ENCODE results near the gene PRSS37.

The PRSS37 gene

DNA sequence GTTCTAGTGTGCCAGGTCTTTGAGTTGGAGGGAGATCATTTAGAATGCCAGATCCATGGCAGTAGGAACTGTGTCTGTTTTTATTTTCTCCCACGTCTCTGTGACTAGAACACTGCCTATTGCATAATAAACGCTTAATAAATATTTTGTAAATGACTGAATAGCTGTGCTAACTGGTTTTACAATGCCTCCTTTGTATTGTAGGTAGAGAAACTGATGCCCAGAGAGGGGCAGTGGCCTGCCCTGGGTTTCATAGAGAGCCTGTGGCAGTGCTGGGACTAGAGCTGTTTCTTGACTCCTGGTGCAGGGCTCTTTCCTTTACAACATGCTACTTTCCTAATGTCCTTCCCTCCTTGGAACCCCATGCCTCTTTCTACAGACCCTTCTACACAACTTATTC lies 48.8 kb downstream of the PRSS37 start:
- Histone ChIP-seq H3K27ac (ENCODE audit: low read depth in 2 of 2, low read length in 2 of 2) (no peak overlapping the region), H3K4me3 (ENCODE audit: low read length in 2 of 2) (no peak overlapping the region), H3K4me1 (ENCODE audit: control insufficient read depth in 2 of 2, insufficient read depth in 2 of 2, low read length in 2 of 2) (no peaks in the 10 kb centered on the region), H3K36me3 (ENCODE audit: control insufficient read depth in 2 of 2, insufficient read depth in 2 of 2, low read length in 2 of 2) (peaks cover 1 to 2% of the 10 kb centered on the region in 2 donors), H3K9ac (ENCODE audit: low read depth in 1 of 2, low read length in 2 of 2) (no peak overlapping the region), H3K9me3 (ENCODE audit: control insufficient read depth in 2 of 2, low read length in 2 of 2) (no peaks in the 10 kb centered on the region), H3K27me3 (ENCODE audit: control insufficient read depth in 2 of 2, insufficient read depth in 2 of 2, low read length in 2 of 2) (no peaks in the 10 kb centered on the region)

DNA sequence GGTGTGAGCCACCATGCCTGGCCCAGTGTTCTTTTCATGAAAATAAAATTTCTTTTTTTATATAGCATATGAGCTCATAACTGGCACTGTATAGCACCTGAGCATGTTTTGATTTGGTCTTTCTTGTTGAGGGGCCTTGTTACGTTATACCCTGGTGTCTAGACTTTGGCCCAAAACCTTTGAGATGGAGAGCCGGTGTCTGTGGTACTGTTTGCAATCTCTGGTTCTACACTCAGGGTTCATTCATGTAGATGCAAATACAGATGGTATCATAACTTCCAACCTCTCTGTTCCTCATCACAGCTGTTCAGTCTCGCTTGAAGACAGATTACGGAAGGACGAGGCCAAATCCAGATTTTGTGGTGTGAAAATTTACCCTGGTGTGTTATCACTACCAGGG lies 51.4 kb downstream of the PRSS37 start, which contains the start of gene TAS2R5:
Gene TAS2R5 (plus strand): TSS at position 301 of the 400 bp plus-strand sequence. CDS start 145 bp downstream, outside the sequence.
- Histone ChIP-seq H3K36me3 (ENCODE audit: control insufficient read depth in 2 of 2, insufficient read depth in 2 of 2, low read length in 2 of 2) (peaks cover 2 to 3% of the 10 kb centered on the region in 2 donors), H3K27me3 (ENCODE audit: control insufficient read depth in 2 of 2, insufficient read depth in 2 of 2, low read length in 2 of 2) (no peaks in the 10 kb centered on the region), H3K4me3 (ENCODE audit: low read length in 2 of 2) (no peak within 1 kb of the TSS), H3K4me1 (ENCODE audit: control insufficient read depth in 2 of 2, insufficient read depth in 2 of 2, low read length in 2 of 2) (no peaks in the 10 kb centered on the region), H3K9me3 (ENCODE audit: control insufficient read depth in 2 of 2, low read length in 2 of 2) (no peaks in the 10 kb centered on the region), H3K9ac (ENCODE audit: low read depth in 1 of 2, low read length in 2 of 2) (no peak within 1 kb of the TSS), H3K27ac (ENCODE audit: low read depth in 2 of 2, low read length in 2 of 2) (no peak within 1 kb of the TSS)

DNA sequence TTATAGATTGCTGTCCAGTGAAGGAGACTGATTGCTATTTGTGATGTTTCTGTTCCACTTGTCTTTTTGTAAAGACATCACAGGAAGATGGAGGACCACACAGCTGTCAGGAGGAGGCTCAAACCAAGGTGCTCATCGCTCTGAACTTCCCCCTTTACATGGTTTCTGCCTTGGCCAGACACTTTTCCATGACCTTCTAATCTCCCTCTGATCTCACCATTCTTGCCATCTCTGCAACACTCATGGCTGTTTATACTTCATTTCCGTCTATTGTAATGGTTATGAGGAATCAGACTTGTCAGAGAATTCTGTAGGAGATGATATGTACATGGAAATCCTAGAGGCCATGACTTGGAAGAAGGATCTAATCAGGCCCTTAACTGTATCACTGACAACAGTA lies 53.0 kb downstream of the PRSS37 start:
- Histone ChIP-seq H3K4me3 (ENCODE audit: low read length in 2 of 2) (no peak overlapping the region), H3K36me3 (ENCODE audit: control insufficient read depth in 2 of 2, insufficient read depth in 2 of 2, low read length in 2 of 2) (peaks cover 2 to 3% of the 10 kb centered on the region in 2 donors), H3K9ac (ENCODE audit: low read depth in 1 of 2, low read length in 2 of 2) (no peak overlapping the region), H3K9me3 (ENCODE audit: control insufficient read depth in 2 of 2, low read length in 2 of 2) (no peaks in the 10 kb centered on the region), H3K27me3 (ENCODE audit: control insufficient read depth in 2 of 2, insufficient read depth in 2 of 2, low read length in 2 of 2) (no peaks in the 10 kb centered on the region), H3K27ac (ENCODE audit: low read depth in 2 of 2, low read length in 2 of 2) (no peak overlapping the region), H3K4me1 (ENCODE audit: control insufficient read depth in 2 of 2, insufficient read depth in 2 of 2, low read length in 2 of 2) (no peaks in the 10 kb centered on the region)
